ENCODE results near the gene ACOT11. TPM values are rescaled to one million over a fixed set of nuclear protein-coding genes. Genes with fewer than 3 reads are reported as not detected.

The ACOT11 gene
- total RNA-seq, 1 donor from 2014 or later, result 8.4 TPM

DNA sequence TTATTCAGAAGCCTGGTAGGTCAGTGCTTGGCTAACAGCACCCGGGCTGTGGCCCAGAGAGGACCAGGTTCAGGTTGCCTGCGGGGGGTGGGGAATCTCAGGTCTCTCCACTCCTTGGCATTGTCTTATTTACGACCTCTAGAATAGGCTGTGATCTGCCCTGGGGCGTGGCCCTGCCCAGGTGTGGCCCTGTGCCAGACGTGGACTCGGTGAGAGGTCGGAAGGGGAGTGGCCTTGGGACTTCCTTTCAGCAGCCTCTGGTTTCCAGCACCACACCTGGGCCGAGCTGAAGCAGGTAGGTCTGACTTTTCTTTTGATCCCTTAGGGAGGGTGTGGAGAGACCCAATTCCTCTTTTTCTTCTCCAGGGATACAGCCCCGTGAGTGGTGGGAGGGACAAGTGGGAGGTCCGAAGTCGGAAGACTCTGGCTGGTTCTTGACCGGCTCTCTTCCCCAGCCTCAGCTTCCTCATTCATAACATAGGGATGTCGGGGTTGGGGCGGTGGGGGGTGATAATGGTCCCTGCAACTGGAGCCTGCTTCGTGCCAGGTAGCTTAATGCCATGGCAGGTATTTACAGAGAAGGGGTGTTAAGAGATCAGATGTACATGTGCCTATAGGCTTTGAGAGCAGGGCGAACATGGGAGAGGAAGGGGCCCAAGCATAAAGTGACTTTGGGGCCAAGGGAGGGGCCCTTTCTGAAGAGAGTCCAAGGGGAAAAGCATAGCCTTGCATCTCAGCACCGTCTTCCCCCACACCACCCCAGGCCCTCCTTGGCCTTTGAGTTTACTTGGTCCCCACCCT, 16.5 kb downstream of the ACOT11 start:
- DNase-seq, result no peak

- DNase-seq, result no peak
Measured at GRCh38 chr1:54565113-54565501, 17.1 kb downstream of the ACOT11 start.

- DNase-seq, result no peak
Measured at GRCh38 chr1:54566438-54567141, 18.6 kb downstream of the ACOT11 start.

- DNase-seq, result no peak
Measured at GRCh38 chr1:54567961-54568360, 19.9 kb downstream of the ACOT11 start.

DNA sequence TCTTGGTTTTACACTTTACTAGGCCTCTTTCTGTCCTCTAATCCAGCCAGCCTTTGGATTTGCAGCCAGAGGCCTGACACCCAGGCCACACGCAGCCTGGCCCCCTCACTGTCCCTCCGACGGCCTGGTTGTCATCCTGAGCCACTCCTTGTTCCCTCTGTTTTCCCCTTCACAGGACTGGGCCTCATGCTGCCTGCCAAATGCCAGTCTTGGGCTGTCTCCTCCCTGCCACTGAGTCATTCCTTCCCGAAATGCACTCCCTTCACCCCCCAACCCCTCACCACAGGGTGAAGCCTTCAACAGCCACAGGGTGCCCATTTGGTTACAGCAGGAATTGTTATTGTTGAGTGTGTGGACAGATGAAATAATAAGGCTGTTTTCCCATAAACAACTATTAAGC, 21.3 kb downstream of the ACOT11 start:
- no peak for DNase-seq

- no peak for DNase-seq
Measured at GRCh38 chr1:54570161-54570560, 22.1 kb downstream of the ACOT11 start.

DNA sequence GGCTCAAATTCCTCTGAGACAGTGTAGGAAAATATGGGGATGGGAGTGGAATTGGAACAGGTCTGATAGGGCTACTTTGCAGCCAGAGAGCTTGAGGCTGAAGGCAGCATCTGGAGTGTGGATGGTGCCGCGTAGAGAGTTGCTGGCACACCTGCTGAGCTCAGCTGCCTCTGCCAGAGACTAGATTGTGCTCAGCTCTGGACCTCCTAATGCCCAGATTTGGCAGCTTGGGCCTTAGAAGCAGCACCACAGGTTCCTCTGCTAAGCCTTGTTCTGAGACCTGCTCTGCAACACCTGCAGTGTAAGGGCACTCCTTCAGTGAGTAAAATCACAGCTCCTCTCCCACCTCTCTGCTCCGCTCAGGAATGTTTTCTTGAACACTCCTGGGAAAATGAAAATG, 23.3 kb downstream of the ACOT11 start:
- no peak for DNase-seq

- no peak for DNase-seq
Measured at GRCh38 chr1:54571803-54572541, 23.9 kb downstream of the ACOT11 start.

DNA sequence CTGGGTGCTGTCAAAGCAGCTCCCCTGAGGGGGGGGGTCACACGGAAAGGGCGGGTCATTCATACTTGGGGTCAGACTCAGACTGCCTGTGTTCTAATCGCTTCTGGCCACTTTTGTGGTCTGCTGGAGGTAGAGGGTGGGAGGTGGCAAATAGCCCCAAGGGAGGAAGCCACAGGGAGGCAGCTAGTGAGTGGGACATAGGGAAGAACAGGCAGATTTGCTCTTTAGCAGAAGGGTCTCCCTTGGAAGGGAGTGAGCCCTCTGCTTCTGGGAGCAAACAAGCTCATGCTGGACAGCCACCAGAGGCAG, 24.5 kb downstream of the ACOT11 start:
- DNase-seq, result no peak

- DNase-seq, result no peak
Measured at GRCh38 chr1:54574158-54574778, 26.2 kb downstream of the ACOT11 start.

DNA sequence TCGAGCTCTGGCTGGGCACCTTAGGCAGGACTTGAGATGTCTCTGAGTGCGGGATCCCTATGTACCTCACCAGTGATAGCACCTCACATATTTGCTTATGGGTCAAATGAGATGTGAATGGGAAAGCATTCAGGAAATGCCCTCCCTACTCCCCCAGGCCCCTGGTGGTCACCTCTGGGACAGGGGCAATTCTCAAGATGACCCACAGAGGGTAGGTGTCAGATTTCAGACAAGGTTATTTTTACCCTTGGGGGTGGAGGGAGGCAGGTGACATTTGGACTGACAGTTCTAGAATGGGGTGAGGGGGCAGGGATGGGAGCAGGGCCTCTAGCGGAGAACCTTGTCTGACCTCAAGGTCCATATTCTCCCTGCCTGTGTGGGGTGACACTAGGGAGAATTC, 27.1 kb downstream of the ACOT11 start:
- no peak for DNase-seq

GRCh38 chr1:54575605-54576290, 27.7 kb downstream of the ACOT11 start:
- DNase-seq, result no peak

- DNase-seq, result no peak
Measured at GRCh38 chr1:54577612-54578011, 29.6 kb downstream of the ACOT11 start.

GRCh38 chr1:54579337-54579781, 31.3 kb downstream of the ACOT11 start:
- no peak for DNase-seq

DNA sequence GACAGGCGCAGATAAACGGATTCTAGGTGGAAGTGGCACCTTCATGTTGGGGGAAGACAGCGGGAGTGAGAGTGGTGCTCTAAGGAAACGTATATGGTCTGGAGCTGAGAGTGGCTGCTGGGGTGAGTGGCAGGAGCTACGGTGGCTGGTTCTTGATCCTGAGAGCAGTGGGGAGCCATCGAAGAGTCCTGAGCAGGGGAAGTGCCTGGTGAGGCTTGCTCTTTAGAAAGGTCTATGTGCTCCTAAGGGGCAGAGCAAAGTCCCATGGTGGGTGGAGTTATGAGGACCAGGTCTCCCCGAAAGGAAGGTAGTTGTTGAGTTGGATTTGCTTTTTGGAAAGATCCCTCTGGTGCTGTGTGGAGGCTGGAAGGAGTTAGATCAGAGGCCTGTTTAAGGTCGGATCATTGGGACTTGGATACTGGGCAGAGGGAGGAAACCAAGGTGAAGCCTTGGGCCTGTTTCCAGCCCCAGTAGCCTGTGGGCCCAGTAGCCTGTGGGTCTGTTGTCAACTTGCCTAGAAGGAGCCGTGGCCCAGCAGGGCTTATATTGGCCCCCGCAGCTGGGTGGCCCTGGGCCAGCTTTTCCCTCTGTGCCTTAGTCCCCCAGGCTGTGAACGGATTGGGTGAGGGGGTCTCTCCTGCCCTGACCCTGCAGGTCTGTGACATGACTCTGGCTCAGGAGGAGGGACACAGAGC, 33.0 kb downstream of the ACOT11 start:
- no peak for DNase-seq

DNA sequence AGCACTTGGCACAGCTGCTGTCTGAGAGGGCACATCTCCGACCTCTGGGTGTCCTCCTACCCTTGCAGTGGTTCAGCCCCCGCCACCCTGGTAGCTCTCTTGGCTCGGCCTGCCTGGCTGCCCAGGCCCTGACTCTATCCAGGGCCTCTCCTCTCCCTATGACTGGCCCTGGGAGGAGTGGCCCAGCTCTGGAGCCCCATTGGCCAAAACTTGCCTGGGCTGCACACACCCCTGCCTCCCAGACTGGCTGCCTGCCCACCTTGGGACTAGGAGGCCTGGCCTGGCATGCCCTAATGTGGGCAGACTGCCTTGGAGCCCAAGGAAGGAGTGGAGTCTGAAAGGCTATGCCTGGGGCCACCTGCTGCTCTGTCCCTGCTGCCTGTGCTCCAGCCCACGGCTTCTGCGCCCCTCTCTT, 33.6 kb downstream of the ACOT11 start:
- no peak for DNase-seq

DNA sequence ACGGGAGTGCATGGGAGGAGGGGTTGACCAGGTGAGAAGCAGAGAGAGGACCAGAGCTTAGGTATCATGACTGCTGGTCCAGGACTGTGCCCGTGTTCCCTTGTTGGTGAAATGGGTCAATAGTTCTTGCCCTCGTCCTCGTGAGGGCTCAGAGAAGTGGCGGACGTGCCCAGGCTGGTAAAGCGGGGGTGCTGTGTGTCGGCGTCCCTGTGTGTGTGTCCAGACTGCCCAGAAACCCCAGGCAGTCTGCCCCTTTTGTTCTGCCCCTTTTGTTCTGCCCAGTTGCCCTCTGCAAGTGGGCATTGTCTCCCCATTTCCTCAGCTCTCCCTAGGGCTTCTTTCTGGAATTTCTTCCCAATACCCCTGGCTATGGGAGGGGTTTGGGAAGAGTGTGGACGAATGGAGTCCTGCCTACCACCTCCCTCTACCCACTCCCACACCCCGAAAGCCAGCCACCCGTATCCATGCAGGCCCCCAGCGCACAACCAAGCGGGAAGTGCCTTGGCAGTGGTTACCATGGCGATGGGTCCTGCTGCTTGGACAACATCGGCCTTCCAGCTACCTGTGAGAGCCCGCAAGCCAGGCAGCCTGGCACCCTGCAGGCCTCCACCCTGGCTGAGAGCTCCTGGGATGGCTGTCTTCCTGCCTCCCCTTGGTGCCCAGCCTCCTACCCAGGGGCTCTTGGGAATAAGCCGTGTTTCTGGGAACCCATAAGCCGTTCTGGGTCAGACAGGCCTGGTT, 34.7 kb downstream of the ACOT11 start:
- DNase-seq, result no peak

GRCh38 chr1:54583307-54583686, 35.3 kb downstream of the ACOT11 start:
- no peak for DNase-seq

GRCh38 chr1:54583871-54584270, 35.8 kb downstream of the ACOT11 start:
- no peak for DNase-seq

DNA sequence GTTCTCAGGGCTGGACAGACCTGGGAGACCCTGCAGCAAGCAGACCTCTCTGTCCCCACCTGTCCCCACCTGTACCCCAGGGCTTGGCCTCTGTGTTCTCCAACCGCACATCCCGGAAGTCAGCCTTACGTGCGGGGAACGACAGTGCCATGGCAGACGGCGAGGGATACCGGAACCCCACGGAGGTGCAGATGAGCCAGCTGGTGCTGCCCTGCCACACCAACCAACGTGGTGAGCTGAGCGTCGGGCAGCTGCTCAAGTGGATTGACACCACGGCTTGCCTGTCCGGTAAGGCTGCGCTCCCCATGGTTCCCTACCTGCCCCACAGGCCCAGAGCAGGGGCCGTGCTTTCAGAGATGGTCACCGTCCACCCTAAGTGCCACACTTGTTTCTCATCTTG, 36.5 kb downstream of the ACOT11 start:
- no peak for DNase-seq

Data from skin of body (tissue), 2 donors.